A673 (cell line): ENCODE measurements around the gene SND1.

ENCODE experiments used
- EZH2 ChIP-seq: fragments of 200-600 bp; sonication (generic); IDR thresholded peaks from 2 replicates; pipeline ENCODE4 v1.6.1; 2017; ENCODE audit warnings: borderline replicate concordance, low read depth, mild to moderate bottlenecking, mixed read lengths, antibody characterized with exemption, low read length; ENCODE audit not compliant: poor library complexity, severe bottlenecking
- TF ChIP-seq, protein P1 (sequence below): fragments of 300-800, 200-600 bp; sonication (generic); conservative IDR thresholded peaks from 2 replicates; pipeline ENCODE4 v1.5.1; 2017; ENCODE audit warnings: low read depth, mild to moderate bottlenecking, antibody characterized with exemption, low read length, moderate library complexity, mixed read lengths

DNA sequence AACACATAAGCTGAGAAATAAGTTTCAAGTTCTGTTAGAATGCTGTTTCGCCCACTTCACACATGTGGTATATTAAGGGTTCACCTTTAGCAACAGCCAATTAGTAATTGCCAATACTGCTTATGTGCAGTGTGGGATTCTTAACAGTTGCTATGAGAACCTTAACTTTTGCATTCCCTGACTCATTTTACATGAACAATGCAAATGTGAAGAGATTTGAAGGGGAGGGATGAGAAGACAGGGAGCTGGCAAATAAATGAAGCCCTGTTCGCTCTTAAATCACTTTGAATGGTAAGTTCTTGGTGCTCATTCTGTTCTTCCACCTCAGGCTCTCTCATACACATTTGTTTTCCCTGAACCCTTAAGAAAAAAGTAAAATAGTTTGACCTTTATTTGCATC, 296.9 kb downstream of the SND1 start:
- TF ChIP-seq, protein P1, sequence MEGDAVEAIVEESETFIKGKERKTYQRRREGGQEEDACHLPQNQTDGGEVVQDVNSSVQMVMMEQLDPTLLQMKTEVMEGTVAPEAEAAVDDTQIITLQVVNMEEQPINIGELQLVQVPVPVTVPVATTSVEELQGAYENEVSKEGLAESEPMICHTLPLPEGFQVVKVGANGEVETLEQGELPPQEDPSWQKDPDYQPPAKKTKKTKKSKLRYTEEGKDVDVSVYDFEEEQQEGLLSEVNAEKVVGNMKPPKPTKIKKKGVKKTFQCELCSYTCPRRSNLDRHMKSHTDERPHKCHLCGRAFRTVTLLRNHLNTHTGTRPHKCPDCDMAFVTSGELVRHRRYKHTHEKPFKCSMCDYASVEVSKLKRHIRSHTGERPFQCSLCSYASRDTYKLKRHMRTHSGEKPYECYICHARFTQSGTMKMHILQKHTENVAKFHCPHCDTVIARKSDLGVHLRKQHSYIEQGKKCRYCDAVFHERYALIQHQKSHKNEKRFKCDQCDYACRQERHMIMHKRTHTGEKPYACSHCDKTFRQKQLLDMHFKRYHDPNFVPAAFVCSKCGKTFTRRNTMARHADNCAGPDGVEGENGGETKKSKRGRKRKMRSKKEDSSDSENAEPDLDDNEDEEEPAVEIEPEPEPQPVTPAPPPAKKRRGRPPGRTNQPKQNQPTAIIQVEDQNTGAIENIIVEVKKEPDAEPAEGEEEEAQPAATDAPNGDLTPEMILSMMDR = no peak
- no peak for TF ChIP-seq EZH2
